ENCODE results near the gene GULP1.

DNA sequence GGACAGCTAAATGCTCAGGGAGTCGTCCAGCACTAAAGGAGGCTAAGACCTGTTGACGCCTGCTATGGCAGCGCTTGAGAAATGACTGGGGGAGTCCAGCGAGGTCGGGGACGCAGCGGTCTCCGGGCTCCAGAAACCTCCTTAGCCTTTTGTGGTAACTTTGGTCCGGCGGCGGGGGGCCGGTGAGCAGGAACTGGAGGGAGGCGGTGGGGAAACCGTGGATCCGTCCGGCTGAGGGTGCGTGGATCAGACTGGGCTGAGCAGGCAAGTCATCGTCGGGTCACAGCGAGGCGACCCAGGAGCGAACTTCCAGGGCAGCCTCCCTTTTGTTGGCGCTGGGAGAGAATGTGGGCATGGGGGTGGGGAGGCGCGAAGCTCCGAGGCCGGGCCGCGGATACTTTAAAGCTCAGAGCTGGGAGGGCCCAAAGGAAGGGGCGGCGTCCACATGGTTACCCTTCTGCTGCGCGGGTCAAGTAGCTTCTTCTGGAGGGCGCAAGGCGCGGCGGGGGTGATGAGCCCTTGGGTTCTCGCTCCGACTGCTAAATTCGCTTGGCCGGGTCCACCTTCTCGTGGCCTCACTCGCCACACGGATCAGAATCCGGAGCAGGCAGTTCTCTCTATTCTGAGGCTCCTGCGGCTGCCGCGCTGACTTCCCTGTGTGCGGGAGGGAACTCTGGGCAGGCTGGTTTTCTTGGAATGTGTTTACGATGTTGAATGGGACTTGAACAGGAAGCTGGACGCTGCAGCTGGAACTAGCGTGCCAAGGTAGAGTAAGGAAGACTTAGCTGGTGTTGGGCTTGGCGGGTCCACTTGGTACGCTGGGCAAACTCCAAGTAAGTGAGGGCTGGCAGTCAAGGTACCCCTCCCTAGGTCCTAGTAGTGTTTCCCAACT lies 920 bp downstream of the GULP1 start:
- TF ChIP-seq, protein P1, sequence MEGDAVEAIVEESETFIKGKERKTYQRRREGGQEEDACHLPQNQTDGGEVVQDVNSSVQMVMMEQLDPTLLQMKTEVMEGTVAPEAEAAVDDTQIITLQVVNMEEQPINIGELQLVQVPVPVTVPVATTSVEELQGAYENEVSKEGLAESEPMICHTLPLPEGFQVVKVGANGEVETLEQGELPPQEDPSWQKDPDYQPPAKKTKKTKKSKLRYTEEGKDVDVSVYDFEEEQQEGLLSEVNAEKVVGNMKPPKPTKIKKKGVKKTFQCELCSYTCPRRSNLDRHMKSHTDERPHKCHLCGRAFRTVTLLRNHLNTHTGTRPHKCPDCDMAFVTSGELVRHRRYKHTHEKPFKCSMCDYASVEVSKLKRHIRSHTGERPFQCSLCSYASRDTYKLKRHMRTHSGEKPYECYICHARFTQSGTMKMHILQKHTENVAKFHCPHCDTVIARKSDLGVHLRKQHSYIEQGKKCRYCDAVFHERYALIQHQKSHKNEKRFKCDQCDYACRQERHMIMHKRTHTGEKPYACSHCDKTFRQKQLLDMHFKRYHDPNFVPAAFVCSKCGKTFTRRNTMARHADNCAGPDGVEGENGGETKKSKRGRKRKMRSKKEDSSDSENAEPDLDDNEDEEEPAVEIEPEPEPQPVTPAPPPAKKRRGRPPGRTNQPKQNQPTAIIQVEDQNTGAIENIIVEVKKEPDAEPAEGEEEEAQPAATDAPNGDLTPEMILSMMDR (IDR thresholded peaks at IDR 0.05) = no peak
- TF ChIP-seq POLR2A (IDR thresholded peaks at IDR 0.05) = peak; percentile 35 to 73
